ENCODE data around the gene KRT71.
A peak's percentile ranks its signal among the peaks of the same experiment; 100 is the strongest.
"Not testable (repeated sequence)": the region's sequence is repeated elsewhere in the genome, so short reads cannot be mapped to it uniquely, and the experiment has no call there.

The KRT71 gene

GRCh38 chr12:52514471-52515318 is 38.2 kb downstream of the KRT71 start:
- in situ Hi-C loops (cut with HindIII; ENCODE audit: low sequenced_read_pairs): no loop called here
- H3K4me3 ChIP-seq (ENCODE audit: low read depth, low read length): no peak overlapping the region
- TF ChIP-seq, protein P1, sequence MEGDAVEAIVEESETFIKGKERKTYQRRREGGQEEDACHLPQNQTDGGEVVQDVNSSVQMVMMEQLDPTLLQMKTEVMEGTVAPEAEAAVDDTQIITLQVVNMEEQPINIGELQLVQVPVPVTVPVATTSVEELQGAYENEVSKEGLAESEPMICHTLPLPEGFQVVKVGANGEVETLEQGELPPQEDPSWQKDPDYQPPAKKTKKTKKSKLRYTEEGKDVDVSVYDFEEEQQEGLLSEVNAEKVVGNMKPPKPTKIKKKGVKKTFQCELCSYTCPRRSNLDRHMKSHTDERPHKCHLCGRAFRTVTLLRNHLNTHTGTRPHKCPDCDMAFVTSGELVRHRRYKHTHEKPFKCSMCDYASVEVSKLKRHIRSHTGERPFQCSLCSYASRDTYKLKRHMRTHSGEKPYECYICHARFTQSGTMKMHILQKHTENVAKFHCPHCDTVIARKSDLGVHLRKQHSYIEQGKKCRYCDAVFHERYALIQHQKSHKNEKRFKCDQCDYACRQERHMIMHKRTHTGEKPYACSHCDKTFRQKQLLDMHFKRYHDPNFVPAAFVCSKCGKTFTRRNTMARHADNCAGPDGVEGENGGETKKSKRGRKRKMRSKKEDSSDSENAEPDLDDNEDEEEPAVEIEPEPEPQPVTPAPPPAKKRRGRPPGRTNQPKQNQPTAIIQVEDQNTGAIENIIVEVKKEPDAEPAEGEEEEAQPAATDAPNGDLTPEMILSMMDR (IDR thresholded peaks at IDR 0.05; ENCODE audit: low read depth, low read length, missing control alignments): no peak
- DNase-seq (ENCODE audit: low read depth): no peak

- in situ Hi-C loops (cut with HindIII; ENCODE audit: low sequenced_read_pairs): no loop called here
- H3K4me3 ChIP-seq (ENCODE audit: low read depth, low read length): no peak overlapping the region
- no peak for DNase-seq (ENCODE audit: low read depth)
- TF ChIP-seq, protein P1 (IDR thresholded peaks at IDR 0.05; ENCODE audit: low read depth, low read length, missing control alignments): no peak
Measured at GRCh38 chr12:52513736-52514135, 39.2 kb downstream of the KRT71 start.

GRCh38 chr12:52508211-52508610 is 44.7 kb downstream of the KRT71 start:
- no peak for DNase-seq (ENCODE audit: low read depth)

GRCh38 chr12:52506858-52507715 is 45.9 kb downstream of the KRT71 start:
- no peak overlapping the region for H3K4me3 ChIP-seq (ENCODE audit: low read depth, low read length)
- peak; percentile 73 for DNase-seq (ENCODE audit: low read depth)
- in situ Hi-C loops (cut with HindIII; ENCODE audit: low sequenced_read_pairs): no loop called here
- TF ChIP-seq, protein P1 (IDR thresholded peaks at IDR 0.05; ENCODE audit: low read depth, low read length, missing control alignments): peak; percentile 72

More at GRCh38 chr12:52508211-52508610, 44.7 kb downstream of the KRT71 start:
- in situ Hi-C loops (cut with HindIII; ENCODE audit: low sequenced_read_pairs): no loop called here
- TF ChIP-seq, protein P1 (IDR thresholded peaks at IDR 0.05; ENCODE audit: low read depth, low read length, missing control alignments): no peak
- no peak overlapping the region for H3K4me3 ChIP-seq (ENCODE audit: low read depth, low read length)

- H3K4me3 ChIP-seq (ENCODE audit: low read depth, low read length): no peak overlapping the region
- no peak for DNase-seq (ENCODE audit: low read depth)
- TF ChIP-seq, protein P1 (IDR thresholded peaks at IDR 0.05; ENCODE audit: low read depth, low read length, missing control alignments): no peak
- in situ Hi-C loops (cut with HindIII; ENCODE audit: low sequenced_read_pairs): no loop called here
Measured at GRCh38 chr12:52502877-52503276, 50.1 kb downstream of the KRT71 start.

DNA sequence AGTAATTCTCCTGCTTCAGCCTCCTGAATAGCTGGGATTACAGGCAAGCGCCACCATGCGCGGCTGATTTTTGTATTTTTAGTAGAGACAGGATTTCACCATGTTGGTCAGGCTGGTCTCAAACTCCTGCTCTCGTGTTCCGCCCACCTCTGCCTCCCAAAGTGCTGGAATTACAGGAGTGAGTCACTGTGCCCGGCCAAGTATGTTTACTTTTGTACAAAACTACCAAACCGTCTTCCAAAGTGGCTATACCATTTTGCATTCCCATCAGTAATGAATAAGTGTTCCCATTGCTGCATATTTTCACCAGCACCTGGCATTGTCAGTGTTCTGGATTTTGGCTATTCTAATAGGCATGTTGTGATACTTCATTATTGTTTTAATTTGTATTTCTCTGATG is 51.5 kb downstream of the KRT71 start:
- in situ Hi-C loops (cut with HindIII; ENCODE audit: low sequenced_read_pairs): no loop called here
- no peak for DNase-seq (ENCODE audit: low read depth)
- H3K4me3 ChIP-seq (ENCODE audit: low read depth, low read length): no peak overlapping the region
- TF ChIP-seq, protein P1 (IDR thresholded peaks at IDR 0.05; ENCODE audit: low read depth, low read length, missing control alignments): no peak

DNA sequence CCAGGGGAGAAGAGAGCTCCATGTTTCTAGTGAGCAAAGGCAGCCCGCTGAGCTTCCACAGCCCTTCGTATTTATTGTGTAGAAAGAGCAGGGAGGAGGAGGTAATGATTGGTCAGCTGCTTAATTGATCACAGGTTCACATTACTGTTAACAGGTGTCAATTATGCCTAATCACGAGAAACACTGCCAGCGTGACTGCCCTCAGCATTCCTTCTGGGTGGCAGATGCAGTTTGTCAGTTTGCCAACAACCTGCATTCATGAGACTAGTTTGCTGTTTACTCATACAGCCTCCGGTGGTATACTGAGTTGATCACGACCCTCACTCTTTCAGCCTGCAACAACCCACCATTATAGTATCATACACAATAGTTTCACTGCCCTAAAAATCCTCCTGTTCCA is 52.4 kb downstream of the KRT71 start:
- in situ Hi-C loops (cut with HindIII; ENCODE audit: low sequenced_read_pairs); DNase-seq (ENCODE audit: low read depth); H3K4me3 ChIP-seq (ENCODE audit: low read depth, low read length): not testable (repeated sequence)
